Measurements from ENCODE around the gene ABCC6. TPM values are rescaled to one million over a fixed set of nuclear protein-coding genes. Genes with fewer than 3 reads are reported as not detected.

ABCC6 gene
- total and polyA plus RNA-seq, 10 of the 15 experiments (the other 5 are each of a cell fraction or from before 2014, with no cell fraction given) = 0.05 to 0.13 (median 0.06) TPM; not detected in 5

DNA sequence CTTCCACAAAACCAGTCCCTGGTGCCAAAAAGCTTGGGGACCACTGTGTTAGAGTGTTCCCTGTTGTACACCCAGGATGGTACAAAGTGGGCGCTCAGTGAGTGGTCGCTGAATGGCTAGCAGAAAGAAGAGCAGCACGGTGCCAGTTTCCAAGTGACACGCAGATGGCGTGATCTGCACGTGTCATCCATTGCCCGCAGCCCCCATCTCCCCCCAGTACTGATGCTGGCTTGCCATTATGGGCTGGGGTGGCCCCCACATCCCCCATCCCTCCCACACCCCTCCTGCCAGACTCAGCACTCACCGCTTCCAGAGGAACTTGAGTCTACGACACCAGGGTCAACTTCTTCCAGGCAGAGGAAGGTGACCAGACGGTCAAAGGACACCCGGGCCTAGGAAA, 36.5 kb downstream of the ABCC6 start:
- H3K4me3 ChIP-seq = no peak overlapping the region
- no peaks in the 10 kb centered on the region for H3K9me3 ChIP-seq (replicated peaks; ENCODE audit: control insufficient read depth, insufficient read depth, low read length)
- in situ Hi-C loops (cut with MboI) = loop anchor here (5.0 kb wide), 1 partner anchor 410 kb away; no protein-coding TSS in a partner anchor
- H3K9ac ChIP-seq (ENCODE audit: control insufficient read depth, insufficient read depth, low read length) = no peak overlapping the region
- RAD21 ChIA-PET (ENCODE audit: unreplicated experiment) = no interaction called here
- no TSS peak for BruUV-seq (replicated peaks)
- H3K36me3 ChIP-seq (ENCODE audit: control insufficient read depth in 2 of 2, insufficient read depth in 2 of 2, low read length in 1 of 2) = no peaks in the 10 kb centered on the region
- H3K27me3 ChIP-seq (replicated peaks in 1 of 2; ENCODE audit: control insufficient read depth in 2 of 2, insufficient read depth in 2 of 2, low read length in 1 of 2) = no peaks in the 10 kb centered on the region; a peak in 1 of 4 replicates
- no peaks in the 10 kb centered on the region for H3K79me2 ChIP-seq (ENCODE audit: control insufficient read depth, insufficient read depth, low read length)
- 49% methylated on average over 10 of the region's 11 CpGs for WGBS (ENCODE audit: insufficient coverage, insufficient replicate concordance, low lambda C conversion rate, missing lambda C conversion rate)
- POLR2A ChIA-PET = no interaction called here
- ATAC-seq (no peak), FAIRE-seq (no peak), DNase-seq (ENCODE audit: low read depth, low spot score) (no peak)
- intact Hi-C loops (cut with micrococcal nuclease; ENCODE audit: unreplicated experiment) = no loop called here
- CTCF ChIA-PET = interaction anchor here (0.6 to 2.5 kb wide), 8 partner anchors 9 to 421 kb away, joined by 3 to 9 read pairs (median 3); no protein-coding TSS in a partner anchor
- no peak for TF ChIP-seq YBX1 (IDR thresholded peaks at IDR 0.05)
- SMC1A ChIA-PET (ENCODE audit: uncharacterized antibody, unreplicated experiment) = interaction anchor here (0.8 kb wide), 1 partner anchor 17 kb away, joined by 3 read pairs; no protein-coding TSS in a partner anchor
- H3K4me2 ChIP-seq (ENCODE audit: control insufficient read depth, insufficient read depth) = no peak overlapping the region
- H2AFZ ChIP-seq (ENCODE audit: control insufficient read depth, low read depth, low read length) = no peak overlapping the region
- H3K27ac ChIP-seq (ENCODE audit: control insufficient read depth, insufficient read depth) = no peak overlapping the region
- H3K4me1 ChIP-seq (ENCODE audit: control insufficient read depth, insufficient read depth, low read length) = no peaks in the 10 kb centered on the region
- no peaks in the 10 kb centered on the region for H4K20me1 ChIP-seq (ENCODE audit: control insufficient read depth, insufficient read depth)

DNA sequence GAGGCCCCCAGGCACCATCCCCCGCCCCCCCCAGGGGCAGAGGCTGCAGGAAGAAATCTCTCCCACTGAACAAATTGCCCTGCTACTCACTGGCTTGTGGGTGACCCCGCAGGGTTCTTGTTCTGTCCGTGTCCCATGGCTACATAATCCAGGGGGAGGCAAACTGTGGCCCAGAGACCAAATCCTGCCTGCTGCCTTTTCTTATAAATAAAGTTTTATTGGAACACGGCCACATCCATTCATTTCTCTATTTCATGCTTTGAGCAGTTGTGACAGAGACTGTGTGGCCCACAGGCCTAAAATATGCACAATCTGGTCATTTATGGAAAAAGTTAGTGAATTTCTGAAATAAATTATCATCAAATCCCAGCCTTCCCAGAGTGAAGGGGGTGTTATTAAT, 38.2 kb downstream of the ABCC6 start:
- Histone ChIP-seq H3K9ac (ENCODE audit: control insufficient read depth, insufficient read depth, low read length) (no peak overlapping the region), H3K79me2 (ENCODE audit: control insufficient read depth, insufficient read depth, low read length) (no peaks in the 10 kb centered on the region), H3K4me1 (ENCODE audit: control insufficient read depth, insufficient read depth, low read length) (no peaks in the 10 kb centered on the region), H3K27ac (ENCODE audit: control insufficient read depth, insufficient read depth) (no peak overlapping the region), H3K4me2 (ENCODE audit: control insufficient read depth, insufficient read depth) (no peak overlapping the region), H3K4me3 (no peak overlapping the region), H3K27me3 (replicated peaks in 1 of 2; ENCODE audit: control insufficient read depth in 2 of 2, insufficient read depth in 2 of 2, low read length in 1 of 2) (no peaks in the 10 kb centered on the region; a peak in 1 of 4 replicates), H2AFZ (ENCODE audit: control insufficient read depth, low read depth, low read length) (no peak overlapping the region), H3K9me3 (replicated peaks; ENCODE audit: control insufficient read depth, insufficient read depth, low read length) (no peaks in the 10 kb centered on the region), H3K36me3 (ENCODE audit: control insufficient read depth in 2 of 2, insufficient read depth in 2 of 2, low read length in 1 of 2) (no peaks in the 10 kb centered on the region), H4K20me1 (ENCODE audit: control insufficient read depth, insufficient read depth) (no peaks in the 10 kb centered on the region)
- TF ChIP-seq ZSCAN29 (IDR thresholded peaks at IDR 0.05) (no peak), IRF3 (IDR thresholded peaks at IDR 0.05) (no peak), WRNIP1 (IDR thresholded peaks at IDR 0.05; ENCODE audit: borderline replicate concordance, low read depth, low read length) (no peak), JUND (IDR thresholded peaks at IDR 0.05; ENCODE audit: low read depth, low read length) (no peak), MTA3 (IDR thresholded peaks at IDR 0.05; ENCODE audit: borderline replicate concordance, low read length) (no peak), BRCA1 (IDR thresholded peaks at IDR 0.05; ENCODE audit: low read depth, low read length) (no peak), TARDBP (IDR thresholded peaks at IDR 0.05; ENCODE audit: borderline replicate concordance) (no peak), SKIL (IDR thresholded peaks at IDR 0.05; ENCODE audit: low read depth, poor library complexity, severe bottlenecking) (no peak), NFXL1 (IDR thresholded peaks at IDR 0.05; ENCODE audit: borderline replicate concordance) (no peak), USF2 (IDR thresholded peaks at IDR 0.05; ENCODE audit: borderline replicate concordance, low read depth, low read length) (no peak)
- TF ChIP-seq, protein P1, sequence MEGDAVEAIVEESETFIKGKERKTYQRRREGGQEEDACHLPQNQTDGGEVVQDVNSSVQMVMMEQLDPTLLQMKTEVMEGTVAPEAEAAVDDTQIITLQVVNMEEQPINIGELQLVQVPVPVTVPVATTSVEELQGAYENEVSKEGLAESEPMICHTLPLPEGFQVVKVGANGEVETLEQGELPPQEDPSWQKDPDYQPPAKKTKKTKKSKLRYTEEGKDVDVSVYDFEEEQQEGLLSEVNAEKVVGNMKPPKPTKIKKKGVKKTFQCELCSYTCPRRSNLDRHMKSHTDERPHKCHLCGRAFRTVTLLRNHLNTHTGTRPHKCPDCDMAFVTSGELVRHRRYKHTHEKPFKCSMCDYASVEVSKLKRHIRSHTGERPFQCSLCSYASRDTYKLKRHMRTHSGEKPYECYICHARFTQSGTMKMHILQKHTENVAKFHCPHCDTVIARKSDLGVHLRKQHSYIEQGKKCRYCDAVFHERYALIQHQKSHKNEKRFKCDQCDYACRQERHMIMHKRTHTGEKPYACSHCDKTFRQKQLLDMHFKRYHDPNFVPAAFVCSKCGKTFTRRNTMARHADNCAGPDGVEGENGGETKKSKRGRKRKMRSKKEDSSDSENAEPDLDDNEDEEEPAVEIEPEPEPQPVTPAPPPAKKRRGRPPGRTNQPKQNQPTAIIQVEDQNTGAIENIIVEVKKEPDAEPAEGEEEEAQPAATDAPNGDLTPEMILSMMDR (IDR thresholded peaks at IDR 0.05 in 2 of 3, conservative IDR thresholded peaks at IDR 0.05 in 1 of 3; ENCODE audit: control insufficient read depth in 2 of 3, extremely low read depth in 1 of 3, insufficient read depth in 1 of 3, low read depth in 3 of 3, low read length in 3 of 3) = no peak
- FAIRE-seq (no peak), DNase-seq (ENCODE audit: low read depth, low spot score) (no peak), ATAC-seq (no peak)
- intact Hi-C loops (cut with micrococcal nuclease; ENCODE audit: unreplicated experiment) (no loop called here), in situ Hi-C loops (cut with MboI) (loop anchor here (5.0 kb wide), 1 partner anchor 408 kb away; no protein-coding TSS in a partner anchor)
- CTCF ChIA-PET = interaction anchor here (1.2 to 1.6 kb wide), 2 partner anchors 16 to 18 kb away, joined by 4 to 5 read pairs; no protein-coding TSS in a partner anchor
- SMC1A ChIA-PET (ENCODE audit: uncharacterized antibody, unreplicated experiment) = no interaction called here
- 9% methylated on average over 4 of the region's 4 CpGs for WGBS (ENCODE audit: insufficient coverage, insufficient replicate concordance, low lambda C conversion rate, missing lambda C conversion rate)
- BruUV-seq (replicated peaks) = no TSS peak
- POLR2A ChIA-PET = no interaction called here
- RAD21 ChIA-PET (ENCODE audit: unreplicated experiment) = no interaction called here

All from GM12878 (cell line).